HepG2 (cell line): ENCODE results near the gene NRBF2. TPM values are rescaled to one million over a fixed set of nuclear protein-coding genes. Genes with fewer than 3 reads are reported as not detected.

Experiments
- CEBPG ChIP-seq: IDR thresholded peaks from 2 replicates; pipeline ENCODE4 v1.6.1; 2016
- EP300 ChIP-seq, 3 experiments: sonication (generic) in 1 of 3; formaldehyde crosslinking in 1 of 3; IDR thresholded peaks; 2 replicates each; pipeline versions ENCODE4 v1.5.1 to v1.6.1; 2011 to 2020; ENCODE audit warnings: low read depth in 2 of 3, low read length in 2 of 3, borderline replicate concordance in 1 of 3, improper control_type of control experiment in 1 of 3, mild to moderate bottlenecking in 1 of 3, missing genetic modification reagents in 1 of 3, moderate library complexity in 1 of 3
- HMG20A ChIP-seq: IDR thresholded peaks from 2 replicates; pipeline ENCODE4 v1.6.1; 2016; ENCODE audit warnings: borderline replicate concordance
- KDM6A ChIP-seq: IDR thresholded peaks from 2 replicates; pipeline ENCODE4 v1.6.1; 2016; ENCODE audit warnings: low read depth
- NFE2L2 ChIP-seq: fragments of 150-350 bp; IDR thresholded peaks from 2 replicates; pipeline ENCODE4 v1.6.1; 2014; ENCODE audit warnings: low read length
- NR2F1 ChIP-seq, 2 experiments: fragments of 450-650 bp in 1 of 2; formaldehyde crosslinking in 1 of 2; IDR thresholded peaks; 2 replicates each; pipeline versions ENCODE4 v1.5.0 to v1.6.1; 2016 to 2020; ENCODE audit warnings: mild to moderate bottlenecking in 1 of 2, missing compliant biosample characterization in 1 of 2, missing genetic modification reagents in 1 of 2, moderate library complexity in 1 of 2
- NR2F6 ChIP-seq, 2 experiments: IDR thresholded peaks; 2 replicates each; pipeline ENCODE4 v1.6.1; 2016; ENCODE audit warnings: antibody characterized with exemption in 1 of 2, mild to moderate bottlenecking in 1 of 2
- TARDBP ChIP-seq: sonication (generic); formaldehyde crosslinking; IDR thresholded peaks from 2 replicates; pipeline ENCODE4 v1.8.0; 2022; ENCODE audit warnings: mild to moderate bottlenecking, missing genetic modification reagents
- ZMYM4 ChIP-seq: sonication (generic); formaldehyde crosslinking; IDR thresholded peaks from 2 replicates; pipeline ENCODE4 v1.8.1; 2023; ENCODE audit warnings: mild to moderate bottlenecking, missing genetic modification reagents
- ZNF331 ChIP-seq: sonication (generic); formaldehyde crosslinking; IDR thresholded peaks from 2 replicates; pipeline ENCODE4 v1.4.0; 2020; ENCODE audit warnings: missing genetic modification reagents
- ZNF644 ChIP-seq: IDR thresholded peaks from 2 replicates; pipeline ENCODE4 v1.6.1; 2016; ENCODE audit warnings: low read depth
- ZNF788 ChIP-seq: sonication (generic); formaldehyde crosslinking; IDR thresholded peaks from 2 replicates; pipeline ENCODE4 v1.5.0; 2020; ENCODE audit warnings: mild to moderate bottlenecking, missing genetic modification reagents, borderline replicate concordance
- ZNF839 ChIP-seq: sonication (generic); formaldehyde crosslinking; IDR thresholded peaks from 2 replicates; pipeline ENCODE4 v1.4.0; 2020; ENCODE audit warnings: missing genetic modification reagents, mild to moderate bottlenecking, borderline replicate concordance
- polyA plus RNA-seq, 8 experiments: library from polyadenylated mRNA; depleted of rRNA in 3 of 8; stranded (reverse) in 7 of 8; unstranded in 1 of 8; fragments of >200 nt; fragmentation: Illumina TruSeq in 4 of 8; extraction: Trizol in 4 of 8; gene quantifications; 2 replicates each; pipeline versions ENCODE4 v1.2.1 to v1.2.3, GENCODE V29; 2011 to 2016; ENCODE audit warnings: low read depth in 4 of 8, missing spikeins in 1 of 8, mixed read lengths in 1 of 8; ENCODE audit not compliant: insufficient read depth in 1 of 8
- total RNA-seq, 5 experiments: library from RNA; depleted of rRNA; stranded (reverse); fragments of >200 nt; fragmentation: Illumina TruSeq; extraction: Trizol; gene quantifications; 2 replicates each; pipeline ENCODE4 v1.2.3, GENCODE V29; 2016; ENCODE audit warnings: low read depth in 1 of 5
- TF ChIP-seq, protein P1 (sequence below), 2 experiments: fragments of 450-650 bp in 1 of 2; sonication (generic) in 1 of 2; formaldehyde crosslinking in 1 of 2; IDR thresholded peaks; 2 replicates each; pipeline versions ENCODE4 v1.6.1 to v1.8.0; 2016 to 2022; ENCODE audit warnings: antibody characterized with exemption in 1 of 2, mild to moderate bottlenecking in 1 of 2, missing genetic modification reagents in 1 of 2
- TF ChIP-seq, protein P2 (sequence below): IDR thresholded peaks from 2 replicates; pipeline ENCODE4 v1.6.1; 2016; ENCODE audit warnings: missing genetic modification reagents, missing compliant biosample characterization
- TF ChIP-seq, protein P3 (sequence below): IDR thresholded peaks from 2 replicates; pipeline ENCODE4 v1.4.0; 2020; ENCODE audit warnings: mild to moderate bottlenecking, missing genetic modification reagents

The NRBF2 gene
- total and polyA plus RNA-seq, 2 of the 13 experiments (the other 11 are each of a cell fraction or from before 2014, with no cell fraction given), result 20.0 to 28.4 TPM

DNA sequence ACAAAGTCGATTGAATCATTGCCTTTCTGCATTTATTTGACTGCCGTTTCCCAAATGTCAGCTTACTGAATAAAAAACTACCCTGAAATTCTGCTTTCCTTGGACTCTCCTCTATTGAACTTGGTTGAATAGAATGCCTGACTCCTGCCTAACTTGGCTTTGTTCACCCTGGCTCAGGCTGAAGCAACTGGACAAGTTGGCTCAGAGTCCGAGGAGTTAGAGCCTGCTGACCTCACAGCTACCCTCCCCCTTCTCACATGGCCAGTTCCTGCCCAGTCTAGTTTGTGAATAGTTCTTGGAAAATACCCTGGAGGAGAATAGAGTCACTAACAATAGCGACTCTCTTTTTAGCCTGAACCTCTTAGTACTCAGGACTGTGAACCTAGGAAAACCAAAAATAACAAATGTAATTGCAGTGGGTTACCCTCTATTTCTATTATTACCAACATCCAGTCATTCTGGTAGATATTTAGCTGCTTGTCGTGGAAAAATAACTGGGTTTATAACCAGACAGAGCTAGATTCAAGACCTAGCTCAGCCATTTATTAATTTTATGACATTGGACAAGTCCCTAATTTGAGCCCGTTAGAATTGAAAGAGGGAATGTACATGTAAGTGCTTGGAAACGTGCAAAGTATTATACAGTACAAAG lies 17.3 kb upstream of the NRBF2 start (continued):
- TF ChIP-seq, protein P1, sequence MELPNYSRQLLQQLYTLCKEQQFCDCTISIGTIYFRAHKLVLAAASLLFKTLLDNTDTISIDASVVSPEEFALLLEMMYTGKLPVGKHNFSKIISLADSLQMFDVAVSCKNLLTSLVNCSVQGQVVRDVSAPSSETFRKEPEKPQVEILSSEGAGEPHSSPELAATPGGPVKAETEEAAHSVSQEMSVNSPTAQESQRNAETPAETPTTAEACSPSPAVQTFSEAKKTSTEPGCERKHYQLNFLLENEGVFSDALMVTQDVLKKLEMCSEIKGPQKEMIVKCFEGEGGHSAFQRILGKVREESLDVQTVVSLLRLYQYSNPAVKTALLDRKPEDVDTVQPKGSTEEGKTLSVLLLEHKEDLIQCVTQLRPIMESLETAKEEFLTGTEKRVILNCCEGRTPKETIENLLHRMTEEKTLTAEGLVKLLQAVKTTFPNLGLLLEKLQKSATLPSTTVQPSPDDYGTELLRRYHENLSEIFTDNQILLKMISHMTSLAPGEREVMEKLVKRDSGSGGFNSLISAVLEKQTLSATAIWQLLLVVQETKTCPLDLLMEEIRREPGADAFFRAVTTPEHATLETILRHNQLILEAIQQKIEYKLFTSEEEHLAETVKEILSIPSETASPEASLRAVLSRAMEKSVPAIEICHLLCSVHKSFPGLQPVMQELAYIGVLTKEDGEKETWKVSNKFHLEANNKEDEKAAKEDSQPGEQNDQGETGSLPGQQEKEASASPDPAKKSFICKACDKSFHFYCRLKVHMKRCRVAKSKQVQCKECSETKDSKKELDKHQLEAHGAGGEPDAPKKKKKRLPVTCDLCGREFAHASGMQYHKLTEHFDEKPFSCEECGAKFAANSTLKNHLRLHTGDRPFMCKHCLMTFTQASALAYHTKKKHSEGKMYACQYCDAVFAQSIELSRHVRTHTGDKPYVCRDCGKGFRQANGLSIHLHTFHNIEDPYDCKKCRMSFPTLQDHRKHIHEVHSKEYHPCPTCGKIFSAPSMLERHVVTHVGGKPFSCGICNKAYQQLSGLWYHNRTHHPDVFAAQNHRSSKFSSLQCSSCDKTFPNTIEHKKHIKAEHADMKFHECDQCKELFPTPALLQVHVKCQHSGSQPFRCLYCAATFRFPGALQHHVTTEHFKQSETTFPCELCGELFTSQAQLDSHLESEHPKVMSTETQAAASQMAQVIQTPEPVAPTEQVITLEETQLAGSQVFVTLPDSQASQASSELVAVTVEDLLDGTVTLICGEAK (IDR thresholded peaks at IDR 0.05), result no peak
- TF ChIP-seq, protein P1 (CRISPR knock-in tag; IDR thresholded peaks at IDR 0.05), result no peak
- TF ChIP-seq CEBPG (CRISPR knock-in tag) (peak; percentile 50), NR2F6 (IDR thresholded peaks at IDR 0.05) (no peak), NR2F6 (CRISPR knock-in tag; IDR thresholded peaks at IDR 0.05) (peak; percentile 23; the same call in 1 of the 2 replicates), ZMYM4 (CRISPR knock-in tag) (peak; percentile 22; the same call in 1 of the 2 replicates), ZNF644 (CRISPR knock-in tag) (peak; percentile 57), NFE2L2 (no peak), NR2F1 (CRISPR knock-in tag; IDR thresholded peaks at IDR 0.05) (no peak), HMG20A (CRISPR knock-in tag) (peak; percentile 37; the same call in 1 of the 2 replicates), ZNF839 (CRISPR knock-in tag) (no peak), ZNF788 (CRISPR knock-in tag) (no peak), ZNF331 (CRISPR knock-in tag) (peak; percentile 60; the same call in 1 of the 2 replicates), TARDBP (no peak), KDM6A (CRISPR knock-in tag) (no peak), EP300 (IDR thresholded peaks at IDR 0.05; ENCODE audit: low read depth in 2 of 2, low read length in 2 of 2) (0 out of 4 replicates have a peak, but pooled peaks of 1 of the 2 experiments have one; percentile 6), EP300 (CRISPR knock-in tag; IDR thresholded peaks at IDR 0.05; ENCODE audit: borderline replicate concordance) (no peak)
- TF ChIP-seq, protein P2, sequence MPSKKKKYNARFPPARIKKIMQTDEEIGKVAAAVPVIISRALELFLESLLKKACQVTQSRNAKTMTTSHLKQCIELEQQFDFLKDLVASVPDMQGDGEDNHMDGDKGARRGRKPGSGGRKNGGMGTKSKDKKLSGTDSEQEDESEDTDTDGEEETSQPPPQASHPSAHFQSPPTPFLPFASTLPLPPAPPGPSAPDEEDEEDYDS (CRISPR knock-in tag), result 0 out of 2 replicates have a peak, but pooled peaks have one; percentile 19
- TF ChIP-seq, protein P3, sequence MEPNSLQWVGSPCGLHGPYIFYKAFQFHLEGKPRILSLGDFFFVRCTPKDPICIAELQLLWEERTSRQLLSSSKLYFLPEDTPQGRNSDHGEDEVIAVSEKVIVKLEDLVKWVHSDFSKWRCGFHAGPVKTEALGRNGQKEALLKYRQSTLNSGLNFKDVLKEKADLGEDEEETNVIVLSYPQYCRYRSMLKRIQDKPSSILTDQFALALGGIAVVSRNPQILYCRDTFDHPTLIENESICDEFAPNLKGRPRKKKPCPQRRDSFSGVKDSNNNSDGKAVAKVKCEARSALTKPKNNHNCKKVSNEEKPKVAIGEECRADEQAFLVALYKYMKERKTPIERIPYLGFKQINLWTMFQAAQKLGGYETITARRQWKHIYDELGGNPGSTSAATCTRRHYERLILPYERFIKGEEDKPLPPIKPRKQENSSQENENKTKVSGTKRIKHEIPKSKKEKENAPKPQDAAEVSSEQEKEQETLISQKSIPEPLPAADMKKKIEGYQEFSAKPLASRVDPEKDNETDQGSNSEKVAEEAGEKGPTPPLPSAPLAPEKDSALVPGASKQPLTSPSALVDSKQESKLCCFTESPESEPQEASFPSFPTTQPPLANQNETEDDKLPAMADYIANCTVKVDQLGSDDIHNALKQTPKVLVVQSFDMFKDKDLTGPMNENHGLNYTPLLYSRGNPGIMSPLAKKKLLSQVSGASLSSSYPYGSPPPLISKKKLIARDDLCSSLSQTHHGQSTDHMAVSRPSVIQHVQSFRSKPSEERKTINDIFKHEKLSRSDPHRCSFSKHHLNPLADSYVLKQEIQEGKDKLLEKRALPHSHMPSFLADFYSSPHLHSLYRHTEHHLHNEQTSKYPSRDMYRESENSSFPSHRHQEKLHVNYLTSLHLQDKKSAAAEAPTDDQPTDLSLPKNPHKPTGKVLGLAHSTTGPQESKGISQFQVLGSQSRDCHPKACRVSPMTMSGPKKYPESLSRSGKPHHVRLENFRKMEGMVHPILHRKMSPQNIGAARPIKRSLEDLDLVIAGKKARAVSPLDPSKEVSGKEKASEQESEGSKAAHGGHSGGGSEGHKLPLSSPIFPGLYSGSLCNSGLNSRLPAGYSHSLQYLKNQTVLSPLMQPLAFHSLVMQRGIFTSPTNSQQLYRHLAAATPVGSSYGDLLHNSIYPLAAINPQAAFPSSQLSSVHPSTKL (CRISPR knock-in tag), result peak; percentile 52
